PFSK-1 (cell line): ENCODE results near the gene DLK1.

Experiments
- FOXP2 ChIP-seq: optimal IDR thresholded peaks from 2 replicates; pipeline ENCODE3; 2011; ENCODE audit warnings: borderline replicate concordance, control low read depth, inconsistent platforms; ENCODE audit not compliant: insufficient read depth; ENCODE audit errors: extremely low read length, extremely low read depth
- POLR2AphosphoS5 ChIP-seq: IDR thresholded peaks from 2 replicates; pipeline ENCODE4 v1.6.1; 2012; ENCODE audit warnings: low read depth, mild to moderate bottlenecking, control low read depth, low read length, moderate library complexity
- REST ChIP-seq, 2 experiments: IDR thresholded peaks; 2 replicates each; pipeline versions ENCODE4 v1.6.1 to v1.8.0; 2011 to 2012; ENCODE audit warnings: low read depth in 2 of 2, low read length in 2 of 2, control low read depth in 1 of 2, inconsistent platforms in 1 of 2, mild to moderate bottlenecking in 1 of 2, moderate library complexity in 1 of 2; ENCODE audit not compliant: insufficient read depth in 1 of 2
- SIN3A ChIP-seq: IDR thresholded peaks from 2 replicates; pipeline ENCODE4 v1.6.1; 2012; ENCODE audit warnings: mild to moderate bottlenecking, low read length, moderate library complexity, borderline replicate concordance; ENCODE audit not compliant: insufficient read depth
- TAF1 ChIP-seq: IDR thresholded peaks from 2 replicates; pipeline ENCODE4 v1.6.1; 2012; ENCODE audit warnings: low read length, control low read depth, borderline replicate concordance; ENCODE audit not compliant: insufficient read depth

- TF ChIP-seq REST (IDR thresholded peaks at IDR 0.05; ENCODE audit: insufficient read depth in 1 of 2, low read depth in 2 of 2, low read length in 2 of 2): no peak
- no peak for TF ChIP-seq POLR2AphosphoS5
- no peak for TF ChIP-seq TAF1
- TF ChIP-seq FOXP2: no peak
- TF ChIP-seq SIN3A: no peak
These were observed 7.6 kb downstream of the DLK1 start for GRCh38 chr14:100734031-100734990.
